ENCODE results near the gene PRKN. TPM values are rescaled to one million over a fixed set of nuclear protein-coding genes. Genes with fewer than 3 reads are reported as not detected.

The PRKN gene
- total RNA-seq, 4 donors from 2014 or later: 4.4 to 669 (median 10.5) TPM

- no peaks in the 10 kb centered on the region for H3K36me3 ChIP-seq
- DNase-seq: no peak
- TF ChIP-seq CTCF (IDR thresholded peaks at IDR 0.05) (no peak), POLR2A (IDR thresholded peaks at IDR 0.05) (no peak)
- no peaks in the 10 kb centered on the region for H3K27me3 ChIP-seq
- no peaks in the 10 kb centered on the region for H3K4me1 ChIP-seq
- H3K4me3 ChIP-seq: no peak overlapping the region
- no peaks in the 10 kb centered on the region for H3K9me3 ChIP-seq
- H3K27ac ChIP-seq: no peak overlapping the region
These were observed 574.4 kb downstream of the PRKN start for GRCh38 chr6:162153120-162153519.

GRCh38 chr6:162151021-162151665 lies 576.4 kb downstream of the PRKN start:
- Histone ChIP-seq H3K27me3 (no peaks in the 10 kb centered on the region), H3K4me3 (no peak overlapping the region), H3K27ac (no peak overlapping the region), H3K4me1 (no peaks in the 10 kb centered on the region), H3K9me3 (no peaks in the 10 kb centered on the region), H3K36me3 (no peaks in the 10 kb centered on the region)
- DNase-seq: no peak
- TF ChIP-seq CTCF (IDR thresholded peaks at IDR 0.05): no peak
- no peak for TF ChIP-seq POLR2A (IDR thresholded peaks at IDR 0.05)

GRCh38 chr6:162150295-162150694 lies 577.3 kb downstream of the PRKN start:
- Histone ChIP-seq H3K27ac (no peak overlapping the region), H3K9me3 (no peaks in the 10 kb centered on the region), H3K27me3 (no peaks in the 10 kb centered on the region), H3K4me1 (no peaks in the 10 kb centered on the region), H3K36me3 (no peaks in the 10 kb centered on the region), H3K4me3 (no peak overlapping the region)
- DNase-seq: no peak
- TF ChIP-seq POLR2A (IDR thresholded peaks at IDR 0.05) (no peak), CTCF (IDR thresholded peaks at IDR 0.05) (no peak)

GRCh38 chr6:162149786-162150185 lies 577.8 kb downstream of the PRKN start:
- Histone ChIP-seq H3K4me1 (no peaks in the 10 kb centered on the region), H3K36me3 (no peaks in the 10 kb centered on the region), H3K27me3 (no peaks in the 10 kb centered on the region), H3K4me3 (no peak overlapping the region), H3K9me3 (no peaks in the 10 kb centered on the region), H3K27ac (no peak overlapping the region)
- TF ChIP-seq CTCF (IDR thresholded peaks at IDR 0.05): no peak
- TF ChIP-seq POLR2A (IDR thresholded peaks at IDR 0.05): no peak
- DNase-seq: no peak

- Histone ChIP-seq H3K27ac (no peak overlapping the region), H3K4me1 (no peaks in the 10 kb centered on the region), H3K27me3 (no peaks in the 10 kb centered on the region), H3K4me3 (no peak overlapping the region), H3K9me3 (no peaks in the 10 kb centered on the region), H3K36me3 (no peaks in the 10 kb centered on the region)
- TF ChIP-seq CTCF (IDR thresholded peaks at IDR 0.05) (no peak), POLR2A (IDR thresholded peaks at IDR 0.05) (no peak)
- no peak for DNase-seq
These were observed 579.8 kb downstream of the PRKN start for GRCh38 chr6:162147805-162148204.

- Histone ChIP-seq H3K27ac (no peak overlapping the region), H3K36me3 (no peaks in the 10 kb centered on the region), H3K4me1 (no peaks in the 10 kb centered on the region), H3K9me3 (no peaks in the 10 kb centered on the region), H3K4me3 (no peak overlapping the region), H3K27me3 (no peaks in the 10 kb centered on the region)
- TF ChIP-seq POLR2A (IDR thresholded peaks at IDR 0.05): no peak
- TF ChIP-seq CTCF (IDR thresholded peaks at IDR 0.05): no peak
- no peak for DNase-seq
These were observed 580.3 kb downstream of the PRKN start for GRCh38 chr6:162147281-162147680.
